ENCODE data around the gene EPAS1.

- no peak for TF ChIP-seq POLR2A (IDR thresholded peaks at IDR 0.05)
- TF ChIP-seq CTCF (IDR thresholded peaks at IDR 0.05): no peak
Observed at GRCh38 chr2:46329340-46329739, 32.1 kb downstream of the EPAS1 start.

Data from thyroid gland (tissue), 4 donors.